GM18502 (cell line): Measurements from ENCODE around the gene PDE3B.
"Not testable (repeated sequence)": the region's sequence is repeated elsewhere in the genome, so short reads cannot be mapped to it uniquely, and the experiment has no call there.

Experiments used
- ATAC-seq: cut with Tn5 transposase; IDR thresholded peaks from one replicate; pipeline ENCODE4 v1.9.1; 2021; ENCODE audit warnings: mild to moderate bottlenecking; ENCODE audit not compliant: unreplicated experiment, poor library complexity

PDE3B gene

GRCh38 chr11:14643697-14644225 is at the start of gene PDE3B:
Gene PDE3B, plus strand, starts transcription at chr11:14643804. Its CDS starts 272 bp downstream, at chr11:14644076.
- peak; percentile 72 for ATAC-seq

GRCh38 chr11:14595261-14595660 is 48.3 kb upstream of the PDE3B start:
- not testable (repeated sequence) for ATAC-seq

GRCh38 chr11:14607713-14608112 is 35.9 kb upstream of the PDE3B start:
- ATAC-seq, result no peak

- no peak for ATAC-seq
These were observed 33.7 kb upstream of the PDE3B start for GRCh38 chr11:14609902-14610301.

GRCh38 chr11:14611939-14612338 is 31.7 kb upstream of the PDE3B start:
- ATAC-seq, result no peak

GRCh38 chr11:14612694-14613093 is 30.9 kb upstream of the PDE3B start:
- no peak for ATAC-seq

GRCh38 chr11:14614091-14614622 is 29.4 kb upstream of the PDE3B start:
- no peak for ATAC-seq

- no peak for ATAC-seq
These were observed 26.2 kb upstream of the PDE3B start for GRCh38 chr11:14617241-14618027.

- no peak for ATAC-seq
These were observed 25.5 kb upstream of the PDE3B start for GRCh38 chr11:14618060-14618459.

GRCh38 chr11:14619603-14620531 is 23.7 kb upstream of the PDE3B start:
- no peak for ATAC-seq

GRCh38 chr11:14622223-14622954 is 21.2 kb upstream of the PDE3B start:
- no peak for ATAC-seq

GRCh38 chr11:14623036-14623435 is 20.6 kb upstream of the PDE3B start:
- no peak for ATAC-seq

- ATAC-seq, result no peak
These were observed 17.9 kb upstream of the PDE3B start for GRCh38 chr11:14625586-14626205.

- no peak for ATAC-seq
These were observed 17.0 kb upstream of the PDE3B start for GRCh38 chr11:14626650-14627049.

GRCh38 chr11:14633506-14634224 is 9.9 kb upstream of the PDE3B start:
- not testable (repeated sequence) for ATAC-seq

GRCh38 chr11:14634813-14635212 is 8.8 kb upstream of the PDE3B start:
- ATAC-seq, result no peak

GRCh38 chr11:14635546-14635945 is 8.1 kb upstream of the PDE3B start:
- no peak for ATAC-seq

GRCh38 chr11:14636119-14636518 is 7.5 kb upstream of the PDE3B start:
- no peak for ATAC-seq

GRCh38 chr11:14637868-14638409 is 5.7 kb upstream of the PDE3B start:
- ATAC-seq, result no peak
